CD14-positive monocyte (primary cell): ENCODE results near the gene BRF1. TPM values are rescaled to one million over a fixed set of nuclear protein-coding genes. Genes with fewer than 3 reads are reported as not detected.

Experiments used
- DNase-seq, 3 donors: peaks; one replicate each; pipeline ENCODE4 v3.0.0-alpha.2; 2011 to 2022
- H2AFZ ChIP-seq: 2 replicates; pipeline ENCODE4 v1.6.0; 2012; ENCODE audit warnings: mild to moderate bottlenecking, low read depth, low read length, inconsistent platforms; ENCODE audit not compliant: insufficient read depth, poor library complexity, severe bottlenecking
- H3K27ac ChIP-seq, 2 donors: 1 replicate in 1 of 2; 2 replicates in 1 of 2; pipeline ENCODE4 v1.5.1; 2012 to 2013; ENCODE audit warnings: low read length in 2 of 2, control low read depth in 1 of 2, inconsistent platforms in 1 of 2, low read depth in 1 of 2, mild to moderate bottlenecking in 1 of 2
- H3K27me3 ChIP-seq, 2 donors: one replicate each; pipeline versions ENCODE4 v1.6.0 to v1.6.1; 2011 to 2013; ENCODE audit warnings: low read length in 2 of 2; ENCODE audit not compliant: control insufficient read depth in 2 of 2, insufficient read depth in 2 of 2
- H3K36me3 ChIP-seq, 2 donors: replicated peaks in 1 of 2; 1 replicate in 1 of 2; 2 replicates in 1 of 2; pipeline versions ENCODE4 v1.5.1 to v1.6.1; 2012 to 2013; ENCODE audit warnings: low read length in 2 of 2, control low read depth in 1 of 2, inconsistent platforms in 1 of 2, mild to moderate bottlenecking in 1 of 2; ENCODE audit not compliant: insufficient read depth in 2 of 2, control insufficient read depth in 1 of 2
- H3K4me1 ChIP-seq, 2 donors: 1 replicate in 1 of 2; 2 replicates in 1 of 2; pipeline versions ENCODE4 v1.5.1 to v1.6.1; 2012 to 2013; ENCODE audit warnings: low read length in 2 of 2, control low read depth in 1 of 2, inconsistent platforms in 1 of 2, mild to moderate bottlenecking in 1 of 2, moderate library complexity in 1 of 2; ENCODE audit not compliant: insufficient read depth in 2 of 2, control insufficient read depth in 1 of 2
- H3K4me2 ChIP-seq: replicated peaks from 2 replicates; pipeline ENCODE3; 2012; ENCODE audit warnings: low read length, moderate library complexity, mild to moderate bottlenecking; ENCODE audit not compliant: poor library complexity, severe bottlenecking; ENCODE audit errors: extremely low read depth
- H3K4me3 ChIP-seq, 3 experiments: fragments of 200-600 bp in 1 of 3; sonication (generic) in 1 of 3; replicated peaks in 1 of 3; 1 replicate in 2 of 3; 2 replicates in 1 of 3; pipeline ENCODE4 v1.5.1; 2011 to 2013; ENCODE audit warnings: low read length in 3 of 3, mild to moderate bottlenecking in 3 of 3, control low read depth in 2 of 3, low read depth in 2 of 3, inconsistent platforms in 1 of 3, moderate library complexity in 1 of 3
- H3K79me2 ChIP-seq: 2 replicates; pipeline ENCODE4 v1.6.0; 2012; ENCODE audit warnings: mild to moderate bottlenecking, control low read depth, inconsistent platforms, low read length, moderate library complexity; ENCODE audit not compliant: insufficient read depth
- H3K9ac ChIP-seq: 2 replicates; pipeline ENCODE4 v1.6.0; 2017; ENCODE audit warnings: low read length, mild to moderate bottlenecking; ENCODE audit not compliant: insufficient read depth, poor library complexity, severe bottlenecking
- H3K9me3 ChIP-seq, 2 donors: replicated peaks in 1 of 2; 1 replicate in 1 of 2; 2 replicates in 1 of 2; pipeline versions ENCODE4 v1.5.1 to v1.6.1; 2012 to 2013; ENCODE audit warnings: low read length in 2 of 2, control low read depth in 1 of 2; ENCODE audit not compliant: control insufficient read depth in 1 of 2, insufficient read depth in 1 of 2
- H4K20me1 ChIP-seq: 2 replicates; pipeline ENCODE4 v1.6.0; 2012; ENCODE audit warnings: mild to moderate bottlenecking, low read length, control low read depth, moderate library complexity; ENCODE audit not compliant: insufficient read depth
- H3K27ac Mint-ChIP-seq, 7 donors: one replicate each; pipeline ENCODE4 v1.8.0; 2020; ENCODE audit warnings: mild to moderate bottlenecking in 7 of 7, mixed read lengths in 7 of 7, moderate library complexity in 6 of 7, inconsistent platforms in 2 of 7
- H3K27me3 Mint-ChIP-seq, 3 donors: one replicate each; pipeline ENCODE4 v1.8.0; 2021 to 2022; ENCODE audit warnings: low read depth in 3 of 3, mild to moderate bottlenecking in 3 of 3, mixed read lengths in 3 of 3, moderate library complexity in 3 of 3, inconsistent platforms in 1 of 3
- H3K36me3 Mint-ChIP-seq, 2 donors: one replicate each; pipeline ENCODE4 v1.8.0; 2020; ENCODE audit warnings: mixed read lengths in 2 of 2, inconsistent platforms in 1 of 2, mild to moderate bottlenecking in 1 of 2
- H3K4me1 Mint-ChIP-seq: one replicate; pipeline ENCODE4 v1.8.0; 2020; ENCODE audit warnings: mild to moderate bottlenecking, mixed read lengths
- H3K4me3 Mint-ChIP-seq, 2 donors: one replicate each; pipeline ENCODE4 v1.8.0; 2020; ENCODE audit warnings: mild to moderate bottlenecking in 2 of 2, mixed read lengths in 2 of 2, moderate library complexity in 1 of 2
- H3K9me3 Mint-ChIP-seq, 7 donors: one replicate each; pipeline ENCODE4 v1.8.0; 2020 to 2022; ENCODE audit warnings: mixed read lengths in 7 of 7, mild to moderate bottlenecking in 6 of 7, moderate library complexity in 6 of 7, inconsistent platforms in 2 of 7
- WGBS: methylation state at CpG from one replicate; pipeline ENCODE4 v1.1.5; 2013; ENCODE audit warnings: missing lambda C conversion rate; ENCODE audit not compliant: insufficient coverage; 5-methylcytosine and 5-hydroxymethylcytosine counted together
- intact Hi-C, 2 donors: fragments of 100-400 bp; cut with micrococcal nuclease; formaldehyde crosslinking; loops; one replicate each; pipeline versions ENCODE4 v1.15.0 to v1.15.1; 2023
- polyA plus RNA-seq, 3 donors: library from polyadenylated mRNA; depleted of rRNA in 1 of 3; unstranded in 2 of 3; stranded (reverse) in 1 of 3; fragments of 300-500 nt in 2 of 3; fragments of >200 nt in 1 of 3; fragmentation: Illumina TruSeq in 2 of 3; gene quantifications; 1 replicate in 2 of 3; 2 replicates in 1 of 3; pipeline ENCODE4 v1.2.3, GENCODE V29; 2012 to 2021
- TF ChIP-seq, protein P1 (sequence below): fragments of 200-600 bp; IDR thresholded peaks from one replicate; pipeline ENCODE4 v1.8.0; 2022; ENCODE audit warnings: antibody characterized with exemption, mild to moderate bottlenecking

BRF1 gene
- polyA plus RNA-seq, 3 donors = 2.3 to 20.5 (median 2.5) TPM

GRCh38 chr14:105315211-105315721 lies 14.5 kb upstream of the BRF1 start:
- TF ChIP-seq, protein P1, sequence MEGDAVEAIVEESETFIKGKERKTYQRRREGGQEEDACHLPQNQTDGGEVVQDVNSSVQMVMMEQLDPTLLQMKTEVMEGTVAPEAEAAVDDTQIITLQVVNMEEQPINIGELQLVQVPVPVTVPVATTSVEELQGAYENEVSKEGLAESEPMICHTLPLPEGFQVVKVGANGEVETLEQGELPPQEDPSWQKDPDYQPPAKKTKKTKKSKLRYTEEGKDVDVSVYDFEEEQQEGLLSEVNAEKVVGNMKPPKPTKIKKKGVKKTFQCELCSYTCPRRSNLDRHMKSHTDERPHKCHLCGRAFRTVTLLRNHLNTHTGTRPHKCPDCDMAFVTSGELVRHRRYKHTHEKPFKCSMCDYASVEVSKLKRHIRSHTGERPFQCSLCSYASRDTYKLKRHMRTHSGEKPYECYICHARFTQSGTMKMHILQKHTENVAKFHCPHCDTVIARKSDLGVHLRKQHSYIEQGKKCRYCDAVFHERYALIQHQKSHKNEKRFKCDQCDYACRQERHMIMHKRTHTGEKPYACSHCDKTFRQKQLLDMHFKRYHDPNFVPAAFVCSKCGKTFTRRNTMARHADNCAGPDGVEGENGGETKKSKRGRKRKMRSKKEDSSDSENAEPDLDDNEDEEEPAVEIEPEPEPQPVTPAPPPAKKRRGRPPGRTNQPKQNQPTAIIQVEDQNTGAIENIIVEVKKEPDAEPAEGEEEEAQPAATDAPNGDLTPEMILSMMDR = no peak
- peaks cover 3 to 11% (median 4%) of the 10 kb centered on the region in 3 donors for H3K27me3 Mint-ChIP-seq
- intact Hi-C loops = loop anchor here in 1 of 2 donors (2.0 kb wide), 1 partner anchor 14 kb away; the partner anchor contains the start of gene BRF1
- H3K9me3 ChIP-seq = no peaks in the 10 kb centered on the region
- peak overlapping the region; percentile 41 to 79 (median 48) for H3K4me3 ChIP-seq
- peak overlapping the region; percentile 75 for H2AFZ ChIP-seq
- peaks cover 36% of the 10 kb centered on the region for H3K4me1 Mint-ChIP-seq
- H3K4me1 ChIP-seq = peaks cover 35 to 46% of the 10 kb centered on the region in 2 donors
- H3K27ac Mint-ChIP-seq = peak overlapping the region in 5 of 7 donors; percentile 41 to 80 (median 59)
- peaks cover 34% of the 10 kb centered on the region for H3K79me2 ChIP-seq
- H4K20me1 ChIP-seq = peaks cover 28% of the 10 kb centered on the region
- no peaks in the 10 kb centered on the region for H3K36me3 ChIP-seq
- peak overlapping the region; percentile 85 to 87 for H3K4me3 Mint-ChIP-seq
- H3K9me3 Mint-ChIP-seq = peaks cover 0 to 2% (median 0%) of the 10 kb centered on the region in 7 donors
- under 1% methylated on average over 51 of the region's 54 CpGs for WGBS
- H3K36me3 Mint-ChIP-seq = no peaks in the 10 kb centered on the region
- DNase-seq = peak in 1 of 3 donors; percentile 10
- H3K27me3 ChIP-seq = no peaks in the 10 kb centered on the region
- H3K4me2 ChIP-seq = peak overlapping the region; percentile 85
- peak overlapping the region; percentile 46 for H3K9ac ChIP-seq
- H3K27ac ChIP-seq = no peak overlapping the region

DNA sequence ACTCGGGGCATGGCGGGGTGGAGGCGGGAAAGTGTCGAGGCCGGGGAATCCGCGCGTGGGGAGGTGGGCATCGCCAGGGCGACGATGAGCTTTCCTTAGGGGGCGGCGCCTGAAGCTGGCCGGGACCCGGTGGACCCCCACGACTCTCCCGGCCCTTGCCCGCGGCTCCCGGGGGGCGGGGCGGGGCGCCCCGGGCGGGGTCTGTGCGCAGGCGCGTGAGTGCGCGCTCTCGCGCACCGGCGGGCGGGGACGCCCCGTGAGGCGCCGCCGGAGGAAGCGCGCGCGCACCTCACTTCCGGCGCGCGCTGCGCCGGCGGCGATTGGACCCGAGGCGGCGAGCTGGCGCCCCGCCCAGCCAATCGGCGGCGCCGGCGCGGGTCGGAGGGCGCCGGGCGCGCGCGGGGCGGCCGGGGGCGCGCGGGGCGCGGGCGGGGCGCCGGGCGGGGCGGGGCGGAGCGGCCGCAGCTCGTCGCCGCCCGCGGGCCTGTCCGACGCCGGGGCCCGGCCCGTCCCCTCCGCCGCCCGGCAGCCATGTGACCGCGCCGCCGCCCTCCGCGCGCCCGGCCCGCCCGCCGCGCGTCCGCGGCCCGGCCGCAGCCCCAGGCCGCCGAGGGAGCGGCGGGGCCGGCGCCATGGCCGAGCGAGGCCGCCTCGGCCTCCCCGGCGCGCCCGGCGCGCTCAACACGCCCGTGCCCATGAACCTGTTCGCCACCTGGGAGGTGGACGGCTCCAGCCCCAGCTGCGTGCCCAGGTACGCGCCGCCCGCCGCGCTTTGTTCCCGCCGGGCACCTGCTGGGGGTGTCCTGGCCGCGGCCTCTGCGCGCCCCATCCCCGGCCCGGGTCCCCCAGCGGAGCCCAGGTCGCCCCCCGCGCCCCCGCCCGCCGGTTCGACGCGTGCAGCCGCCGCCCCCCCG lies 13.7 kb upstream of the BRF1 start, which contains the start of gene PACS2:
PACS2 (plus strand) TSS at position 462 of the 914 bp plus-strand sequence; CDS start at position 633, 171 bp downstream.
- Histone ChIP-seq H3K4me3 (peak within 1 kb of the TSS; percentile 41 to 79 (median 48)), H3K4me1 (peaks cover 35 to 46% of the 10 kb centered on the region in 2 donors), H2AFZ (peak within 1 kb of the TSS; percentile 95), H3K9ac (peak within 1 kb of the TSS; percentile 67), H3K36me3 (no peaks in the 10 kb centered on the region), H3K79me2 (peaks cover 28% of the 10 kb centered on the region), H3K27ac (peak within 1 kb of the TSS; percentile 29 to 68), H3K4me2 (peak within 1 kb of the TSS; percentile 91), H3K9me3 (no peaks in the 10 kb centered on the region), H3K27me3 (no peaks in the 10 kb centered on the region), H4K20me1 (peaks cover 27% of the 10 kb centered on the region)
- Mint-ChIP-seq H3K27ac (peak within 1 kb of the TSS in 6 of 7 donors; percentile 41 to 86 (median 77)), H3K27me3 (peaks cover 3 to 11% (median 4%) of the 10 kb centered on the region in 3 donors), H3K9me3 (peaks cover 0 to 2% (median 0%) of the 10 kb centered on the region in 7 donors), H3K4me1 (peaks cover 36% of the 10 kb centered on the region), H3K36me3 (no peaks in the 10 kb centered on the region), H3K4me3 (peak within 1 kb of the TSS; percentile 85 to 87)
- DNase-seq = peak; percentile 83 to 89 (median 85)
- WGBS = under 1% methylated on average over 146 of the region's 163 CpGs
- intact Hi-C loops = loop anchor here in 1 of 2 donors (2.0 kb wide), 1 partner anchor 14 kb away; the partner anchor contains the start of gene BRF1
- TF ChIP-seq, protein P1 = no peak
